Neuronal stem cell (in vitro differentiated cells): ENCODE measurements around the gene GMDS.
A peak's percentile ranks its signal among the peaks of the same experiment; 100 is the strongest.

Experiments
- DNase-seq: peaks from one replicate; pipeline ENCODE4 v3.0.0-alpha.2; 2013; ENCODE audit warnings: low spot score
- H2AFZ ChIP-seq: one replicate; pipeline ENCODE4 v1.6.1; 2013; ENCODE audit warnings: mild to moderate bottlenecking, low read length, inconsistent platforms
- H2AK5ac ChIP-seq: 2 replicates; pipeline ENCODE4 v1.6.1; 2013; ENCODE audit warnings: low read depth, mild to moderate bottlenecking, inconsistent platforms, low read length, moderate library complexity, mixed read lengths
- H2BK120ac ChIP-seq: 2 replicates; pipeline ENCODE4 v1.6.1; 2013; ENCODE audit warnings: low read depth, mild to moderate bottlenecking, inconsistent platforms, low read length, moderate library complexity, mixed read lengths
- H2BK12ac ChIP-seq: one replicate; pipeline ENCODE4 v1.6.1; 2013; ENCODE audit warnings: low read length, inconsistent platforms
- H2BK15ac ChIP-seq: 2 replicates; pipeline ENCODE4 v1.6.1; 2013; ENCODE audit warnings: mild to moderate bottlenecking, low read length, inconsistent platforms, mixed read lengths
- H2BK5ac ChIP-seq: one replicate; pipeline ENCODE4 v1.6.1; 2013; ENCODE audit warnings: inconsistent platforms, mild to moderate bottlenecking, low read length, moderate library complexity
- H3K14ac ChIP-seq: one replicate; pipeline ENCODE4 v1.6.1; 2013; ENCODE audit warnings: low read length, inconsistent platforms
- H3K18ac ChIP-seq: 2 replicates; pipeline ENCODE4 v1.6.1; 2013; ENCODE audit warnings: low read length, inconsistent platforms
- H3K23ac ChIP-seq: 2 replicates; pipeline ENCODE4 v1.6.1; 2013; ENCODE audit warnings: low read depth, mild to moderate bottlenecking, mixed read lengths, low read length, inconsistent platforms; ENCODE audit not compliant: poor library complexity
- H3K27ac ChIP-seq: replicated peaks from 3 replicates; pipeline ENCODE4 v1.5.1; 2013; ENCODE audit warnings: low read length, inconsistent platforms
- H3K27me3 ChIP-seq, 3 experiments: 2 replicates each; pipeline ENCODE4 v1.6.1; 2013; ENCODE audit warnings: low read length in 3 of 3, mild to moderate bottlenecking in 2 of 3, inconsistent platforms in 1 of 3, low read depth in 1 of 3, mixed read lengths in 1 of 3, moderate library complexity in 1 of 3; ENCODE audit not compliant: control insufficient read depth in 3 of 3, insufficient read depth in 3 of 3
- H3K36me3 ChIP-seq, 2 donors: replicated peaks in 1 of 2; 2 replicates each; pipeline ENCODE4 v1.6.1; 2013; ENCODE audit warnings: low read length in 2 of 2; ENCODE audit not compliant: control insufficient read depth in 2 of 2, insufficient read depth in 2 of 2
- H3K4ac ChIP-seq: 2 replicates; pipeline ENCODE4 v1.6.1; 2013; ENCODE audit warnings: inconsistent platforms, mild to moderate bottlenecking, low read length, moderate library complexity
- H3K4me1 ChIP-seq, 2 donors: 1 replicate in 1 of 2; 2 replicates in 1 of 2; pipeline ENCODE4 v1.6.1; 2013; ENCODE audit warnings: low read length in 2 of 2, low read depth in 1 of 2; ENCODE audit not compliant: control insufficient read depth in 2 of 2, insufficient read depth in 1 of 2
- H3K4me2 ChIP-seq: one replicate; pipeline ENCODE4 v1.6.1; 2013; ENCODE audit warnings: mild to moderate bottlenecking, low read length, inconsistent platforms; ENCODE audit not compliant: insufficient read depth, poor library complexity, severe bottlenecking
- H3K4me3 ChIP-seq, 2 donors: 2 replicates each; pipeline ENCODE4 v1.5.1; 2013; ENCODE audit warnings: low read length in 2 of 2, mild to moderate bottlenecking in 2 of 2, inconsistent platforms in 1 of 2, moderate library complexity in 1 of 2
- H3K79me1 ChIP-seq: one replicate; pipeline ENCODE4 v1.6.1; 2013; ENCODE audit warnings: low read depth, mild to moderate bottlenecking, inconsistent platforms, low read length, moderate library complexity
- H3K9ac ChIP-seq: one replicate; pipeline ENCODE4 v1.6.1; 2013; ENCODE audit warnings: mild to moderate bottlenecking, low read depth, low read length, inconsistent platforms; ENCODE audit not compliant: poor library complexity
- H3K9me3 ChIP-seq, 2 donors: replicated peaks in 1 of 2; 2 replicates each; pipeline versions ENCODE3 to v1.6.1; 2013; ENCODE audit warnings: low read length in 2 of 2, mild to moderate bottlenecking in 2 of 2, inconsistent platforms in 1 of 2, low read depth in 1 of 2, mixed read lengths in 1 of 2, moderate library complexity in 1 of 2; ENCODE audit not compliant: control insufficient read depth in 2 of 2, insufficient read depth in 1 of 2
- H4K8ac ChIP-seq: one replicate; pipeline ENCODE4 v1.6.1; 2013; ENCODE audit warnings: low read depth, mild to moderate bottlenecking, inconsistent platforms, low read length, moderate library complexity
- H4K91ac ChIP-seq: one replicate; pipeline ENCODE4 v1.6.1; 2013; ENCODE audit warnings: low read length, low read depth, mild to moderate bottlenecking, inconsistent platforms; ENCODE audit not compliant: poor library complexity
- WGBS, 2 donors: extraction: QIAGEN DNeasy Blood & Tissue Kit; methylation state at CpG; one replicate each; pipeline ENCODE4 v1.1.7; 2013; ENCODE audit warnings: missing lambda C conversion rate in 2 of 2, mixed read lengths in 1 of 2; ENCODE audit not compliant: insufficient read length in 2 of 2, insufficient replicate concordance in 1 of 2; ENCODE audit errors: extremely low coverage in 2 of 2; 5-methylcytosine and 5-hydroxymethylcytosine counted together

The GMDS gene

DNA sequence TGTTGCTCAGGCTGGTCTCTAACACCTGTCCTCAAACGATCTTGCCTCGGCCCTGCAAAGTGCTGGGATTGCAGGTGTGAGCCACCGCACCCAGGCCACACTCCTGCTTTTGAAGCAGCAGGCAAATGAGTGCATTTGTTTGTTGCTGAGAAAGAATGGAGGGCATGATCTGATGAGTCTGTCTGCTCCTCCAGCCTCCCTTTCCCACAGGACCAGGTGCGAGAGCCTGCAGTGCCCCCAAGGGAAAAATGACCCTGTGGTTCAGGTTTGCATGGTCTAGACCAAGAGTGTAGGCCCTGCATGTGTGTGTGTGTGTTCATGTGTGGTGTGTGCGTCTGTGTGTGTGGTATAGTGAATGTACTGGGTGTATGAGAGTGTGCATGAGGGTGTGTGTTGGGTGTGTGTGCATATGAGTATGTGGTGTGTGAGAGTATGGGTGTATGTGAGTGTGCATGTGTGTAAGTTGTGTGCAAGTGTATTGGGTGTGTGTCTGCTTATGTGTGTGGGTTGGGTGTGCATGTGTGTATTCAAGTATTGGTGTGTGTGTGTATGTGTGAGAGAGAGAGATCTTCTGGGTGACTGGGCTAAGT, 658.4 kb downstream of the GMDS start:
- H3K27me3 ChIP-seq: peaks cover 0 to 2% (median 2%) of the 10 kb centered on the region in 3 experiments
- H3K79me1 ChIP-seq: no peaks in the 10 kb centered on the region
- H3K4me1 ChIP-seq: no peaks in the 10 kb centered on the region
- H3K18ac ChIP-seq: no peak overlapping the region
- H2BK15ac ChIP-seq: no peak overlapping the region
- no peaks in the 10 kb centered on the region for H3K36me3 ChIP-seq
- H2AK5ac ChIP-seq: no peak overlapping the region
- H3K9me3 ChIP-seq: peaks cover 0 to 3% of the 10 kb centered on the region in 2 donors
- H2AFZ ChIP-seq: no peak overlapping the region
- H3K4me3 ChIP-seq: peak overlapping the region in 1 of 2 donors; percentile 62
- H3K23ac ChIP-seq: no peak overlapping the region
- no CpG with 5 or more reads among the region's 5 CpGs for WGBS, 2 donors
- H4K91ac ChIP-seq: no peak overlapping the region
- no peak overlapping the region for H2BK12ac ChIP-seq
- H4K8ac ChIP-seq: no peak overlapping the region
- H2BK5ac ChIP-seq: no peak overlapping the region
- H3K4me2 ChIP-seq: no peak overlapping the region
- no peak overlapping the region for H3K4ac ChIP-seq
- H2BK120ac ChIP-seq: no peak overlapping the region
- H3K27ac ChIP-seq: no peak overlapping the region
- peak overlapping the region; percentile 61 for H3K9ac ChIP-seq
- DNase-seq: no peak
- H3K14ac ChIP-seq: no peak overlapping the region

- no peak overlapping the region for H3K9ac ChIP-seq
- H3K9me3 ChIP-seq: peaks cover 0 to 3% of the 10 kb centered on the region in 2 donors
- H3K4me2 ChIP-seq: no peak overlapping the region
- peaks cover 0 to 2% (median 2%) of the 10 kb centered on the region in 3 experiments for H3K27me3 ChIP-seq
- H4K8ac ChIP-seq: no peak overlapping the region
- no peak overlapping the region for H3K4me3 ChIP-seq
- H2BK15ac ChIP-seq: no peak overlapping the region
- no peak overlapping the region for H2BK12ac ChIP-seq
- H3K4ac ChIP-seq: no peak overlapping the region
- H3K27ac ChIP-seq: no peak overlapping the region
- H3K36me3 ChIP-seq: no peaks in the 10 kb centered on the region
- no peak overlapping the region for H3K18ac ChIP-seq
- no peak for DNase-seq
- H3K4me1 ChIP-seq: no peaks in the 10 kb centered on the region
- no peak overlapping the region for H2BK5ac ChIP-seq
- H3K23ac ChIP-seq: no peak overlapping the region
- no peaks in the 10 kb centered on the region for H3K79me1 ChIP-seq
- H2AFZ ChIP-seq: no peak overlapping the region
- H4K91ac ChIP-seq: no peak overlapping the region
- H2BK120ac ChIP-seq: no peak overlapping the region
- WGBS, 2 donors: no CpG with 5 or more reads among the region's 7 CpGs
- H3K14ac ChIP-seq: no peak overlapping the region
- H2AK5ac ChIP-seq: no peak overlapping the region
Measured at GRCh38 chr6:1586256-1586655, 659.1 kb downstream of the GMDS start.

DNA sequence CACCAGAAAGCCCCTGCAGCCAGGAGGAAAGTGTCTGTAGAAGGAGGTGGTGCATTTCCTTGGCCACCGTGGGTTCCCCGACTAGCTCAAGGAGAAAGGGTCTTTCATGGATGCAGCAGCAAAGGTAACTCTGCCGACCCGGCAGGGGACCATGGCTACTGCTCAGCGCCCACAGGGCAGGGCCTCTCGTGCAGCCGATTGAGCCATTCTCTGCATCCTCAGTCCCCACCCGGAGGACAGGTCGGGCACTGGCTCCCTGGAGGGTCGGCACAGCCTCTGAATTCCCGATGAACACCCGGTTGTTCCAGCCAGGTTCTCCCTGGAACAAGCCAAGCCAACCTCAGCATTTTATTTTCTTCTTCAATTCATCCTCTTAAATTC, 659.7 kb downstream of the GMDS start:
- H2BK120ac ChIP-seq: no peak overlapping the region
- no peak overlapping the region for H4K8ac ChIP-seq
- no peak overlapping the region for H3K18ac ChIP-seq
- no peaks in the 10 kb centered on the region for H3K4me1 ChIP-seq
- H2AK5ac ChIP-seq: no peak overlapping the region
- H3K23ac ChIP-seq: no peak overlapping the region
- no peak overlapping the region for H2BK5ac ChIP-seq
- H3K36me3 ChIP-seq: no peaks in the 10 kb centered on the region
- H3K27me3 ChIP-seq: peaks cover 0 to 2% (median 2%) of the 10 kb centered on the region in 3 experiments
- H3K4ac ChIP-seq: no peak overlapping the region
- H3K79me1 ChIP-seq: no peaks in the 10 kb centered on the region
- no peak overlapping the region for H3K4me2 ChIP-seq
- no peak overlapping the region for H2BK15ac ChIP-seq
- H3K14ac ChIP-seq: no peak overlapping the region
- no peak overlapping the region for H3K4me3 ChIP-seq
- no peak overlapping the region for H4K91ac ChIP-seq
- no peak overlapping the region for H2BK12ac ChIP-seq
- no CpG with 5 or more reads among the region's 12 CpGs for WGBS, 2 donors
- peaks cover 0 to 3% of the 10 kb centered on the region in 2 donors for H3K9me3 ChIP-seq
- DNase-seq: no peak
- no peak overlapping the region for H3K9ac ChIP-seq
- H3K27ac ChIP-seq: no peak overlapping the region
- H2AFZ ChIP-seq: no peak overlapping the region

DNA sequence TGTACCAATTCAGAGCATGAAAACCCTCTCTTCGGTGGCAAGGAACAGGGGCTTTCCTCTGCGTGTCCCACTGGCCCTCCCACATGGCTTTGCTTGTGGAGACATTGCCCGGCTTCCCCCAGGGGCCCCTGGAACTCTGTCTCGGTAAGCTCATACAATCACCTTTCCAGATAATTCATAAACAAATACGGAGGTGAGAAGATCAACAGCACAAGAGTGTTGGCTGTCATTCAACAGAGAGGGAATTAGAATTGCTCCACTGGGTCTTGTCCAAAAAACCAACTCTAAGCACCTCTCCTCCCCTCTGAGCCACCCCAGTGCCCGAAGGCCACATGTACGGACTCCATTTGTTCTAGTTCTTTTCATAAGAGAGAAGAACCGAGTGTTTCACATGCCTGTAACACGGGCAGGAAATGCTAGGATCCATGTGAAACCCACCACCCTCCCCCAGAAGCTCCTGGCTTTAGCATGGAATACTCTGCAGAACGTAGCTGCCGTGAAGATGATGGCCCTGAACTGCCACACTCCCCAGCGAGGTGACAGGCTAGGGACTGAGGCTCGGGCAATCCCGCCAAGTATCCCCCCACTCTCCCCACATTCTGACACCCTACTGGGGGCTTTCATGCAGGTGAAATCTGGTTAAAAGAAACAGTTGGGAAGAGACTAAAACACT, 660.3 kb downstream of the GMDS start:
- Histone ChIP-seq H3K18ac (no peak overlapping the region), H2BK12ac (no peak overlapping the region), H2BK15ac (no peak overlapping the region), H3K14ac (no peak overlapping the region), H3K79me1 (no peaks in the 10 kb centered on the region), H3K27ac (no peak overlapping the region), H3K4me3 (no peak overlapping the region), H2BK5ac (no peak overlapping the region), H3K27me3 (peaks cover 0 to 2% (median 2%) of the 10 kb centered on the region in 3 experiments), H2AK5ac (no peak overlapping the region), H2BK120ac (no peak overlapping the region), H3K23ac (no peak overlapping the region), H3K4me1 (no peaks in the 10 kb centered on the region), H4K91ac (no peak overlapping the region), H3K4me2 (no peak overlapping the region), H2AFZ (no peak overlapping the region), H4K8ac (no peak overlapping the region), H3K9ac (no peak overlapping the region), H3K9me3 (peaks cover 0 to 2% of the 10 kb centered on the region in 2 donors), H3K4ac (no peak overlapping the region), H3K36me3 (no peaks in the 10 kb centered on the region)
- DNase-seq: no peak
- no CpG with 5 or more reads among the region's 14 CpGs for WGBS, 2 donors
